HEK293 (cell line): ENCODE results near the gene HSD17B12.
A peak's percentile ranks its signal among the peaks of the same experiment; 100 is the strongest.

Experiments used
- CTCF ChIA-PET: fragments of 350-600 bp; formaldehyde crosslinking; extraction: SDS; loops from one replicate; lab custom pipeline; 2021; ENCODE audit warnings: antibody characterized with exemption; lab: Yijun Ruan, JAX
- POLR2A ChIA-PET: fragments of 300-600 bp; formaldehyde crosslinking; extraction: SDS; loops from one replicate; lab custom pipeline; 2020; ENCODE audit warnings: antibody characterized with exemption, inconsistent platforms; lab: Yijun Ruan, JAX
- H3K27ac ChIP-seq: fragments of 200-500 bp; sonication (Bioruptor generic); 2 replicates; pipeline ENCODE4 v1.5.1; 2014; ENCODE audit warnings: low read depth, low read length, control low read depth, inconsistent platforms; ENCODE audit errors: extremely low read depth
- H3K36me3 ChIP-seq, 2 experiments: fragments of 200-500 bp in 1 of 2; sonication (Bioruptor generic) in 1 of 2; 1 replicate in 1 of 2; 2 replicates in 1 of 2; pipeline ENCODE4 v1.5.1; 2014 to 2017; ENCODE audit warnings: inconsistent platforms in 2 of 2, low read length in 2 of 2; ENCODE audit not compliant: control insufficient read depth in 2 of 2, insufficient read depth in 1 of 2
- H3K4me1 ChIP-seq: fragments of 200-500 bp; sonication (Bioruptor generic); 2 replicates; pipeline ENCODE4 v1.5.1; 2014; ENCODE audit warnings: mild to moderate bottlenecking, low read length, inconsistent platforms; ENCODE audit not compliant: control insufficient read depth, insufficient read depth
- H3K4me3 ChIP-seq: 2 replicates; pipeline ENCODE4 v1.5.1; 2011; ENCODE audit warnings: low read depth, mild to moderate bottlenecking, control low read depth, low read length, moderate library complexity
- H3K9me3 ChIP-seq: fragments of 200-500 bp; sonication (Bioruptor generic); 2 replicates; pipeline ENCODE4 v1.5.1; 2014; ENCODE audit warnings: low read depth, low read length, inconsistent platforms; ENCODE audit not compliant: control insufficient read depth, insufficient read depth
- FEZF1 ChIP-seq: fragments of 450-650 bp; formaldehyde crosslinking; IDR thresholded peaks from 2 replicates; pipeline ENCODE4 v1.5.1; 2016; ENCODE audit warnings: missing biosample characterization, missing genetic modification characterization
- HOXD13 ChIP-seq: sonication (generic); formaldehyde crosslinking; IDR thresholded peaks from 2 replicates; pipeline ENCODE4 v1.8.0; 2022; ENCODE audit warnings: missing genetic modification reagents, borderline replicate concordance
- KLF16 ChIP-seq: fragments of 450-650 bp; formaldehyde crosslinking; IDR thresholded peaks from 2 replicates; pipeline ENCODE4 v1.5.1; 2017; ENCODE audit warnings: missing biosample characterization, missing genetic modification characterization
- KLF9 ChIP-seq: fragments of 450-650 bp; formaldehyde crosslinking; IDR thresholded peaks from 2 replicates; pipeline ENCODE4 v1.5.1; 2016; ENCODE audit warnings: missing biosample characterization, missing genetic modification characterization, low read depth
- TCF7L2 ChIP-seq: IDR thresholded peaks from 2 replicates; pipeline ENCODE4 v1.6.1; 2011; ENCODE audit warnings: low read depth, mild to moderate bottlenecking, inconsistent platforms, low read length, moderate library complexity, borderline replicate concordance
- ZFHX2 ChIP-seq: fragments of 450-650 bp; formaldehyde crosslinking; conservative IDR thresholded peaks from 2 replicates; pipeline ENCODE4 v1.5.1; 2016; ENCODE audit warnings: missing biosample characterization, missing genetic modification characterization
- ZNF140 ChIP-seq: fragments of 450-650 bp; formaldehyde crosslinking; IDR thresholded peaks from 2 replicates; pipeline ENCODE4 v1.5.1; 2016; ENCODE audit warnings: missing biosample characterization, missing genetic modification characterization
- ZNF2 ChIP-seq: fragments of 450-650 bp; formaldehyde crosslinking; IDR thresholded peaks from 2 replicates; pipeline ENCODE4 v1.5.1; 2016; ENCODE audit warnings: missing biosample characterization, missing genetic modification characterization
- ZNF221 ChIP-seq: fragments of 450-650 bp; formaldehyde crosslinking; IDR thresholded peaks from 2 replicates; pipeline ENCODE4 v1.5.1; 2017; ENCODE audit warnings: missing biosample characterization, missing genetic modification characterization, borderline replicate concordance
- ZNF341 ChIP-seq: fragments of 450-650 bp; formaldehyde crosslinking; IDR thresholded peaks from 2 replicates; pipeline ENCODE4; 2016; ENCODE audit warnings: low read depth, missing biosample characterization, missing genetic modification characterization
- ZNF354C ChIP-seq: fragments of 450-650 bp; formaldehyde crosslinking; IDR thresholded peaks from 2 replicates; pipeline ENCODE4 v1.5.1; 2016; ENCODE audit warnings: missing biosample characterization, missing genetic modification characterization, low read depth, borderline replicate concordance
- ZNF366 ChIP-seq: fragments of 450-650 bp; formaldehyde crosslinking; conservative IDR thresholded peaks from 2 replicates; pipeline ENCODE4 v1.5.1; 2016; ENCODE audit warnings: missing biosample characterization, missing genetic modification characterization
- ZNF391 ChIP-seq: fragments of 450-650 bp; formaldehyde crosslinking; IDR thresholded peaks from 2 replicates; pipeline ENCODE4 v1.5.1; 2016; ENCODE audit warnings: low read depth, missing biosample characterization, missing genetic modification characterization, borderline replicate concordance
- ZNF426 ChIP-seq: fragments of 450-650 bp; formaldehyde crosslinking; IDR thresholded peaks from 2 replicates; pipeline ENCODE4 v1.5.1; 2017; ENCODE audit warnings: missing biosample characterization, missing genetic modification characterization, mild to moderate bottlenecking, inconsistent platforms, moderate library complexity
- ZNF571 ChIP-seq: fragments of 450-650 bp; formaldehyde crosslinking; IDR thresholded peaks from 2 replicates; pipeline ENCODE4 v1.5.0; 2017; ENCODE audit warnings: missing biosample characterization, missing genetic modification characterization
- ZNF621 ChIP-seq: fragments of 450-650 bp; formaldehyde crosslinking; IDR thresholded peaks from 2 replicates; pipeline ENCODE4 v1.5.1; 2017; ENCODE audit warnings: missing biosample characterization, missing genetic modification characterization
- ZNF768 ChIP-seq: fragments of 450-650 bp; formaldehyde crosslinking; IDR thresholded peaks from 2 replicates; pipeline ENCODE4 v1.5.1; 2018; ENCODE audit warnings: missing biosample characterization, mild to moderate bottlenecking, missing genetic modification characterization
- ZXDB ChIP-seq: fragments of 450-650 bp; formaldehyde crosslinking; IDR thresholded peaks from 2 replicates; pipeline ENCODE4 v1.5.1; 2016; ENCODE audit warnings: missing biosample characterization, missing genetic modification characterization
- TF ChIP-seq, protein P1 (sequence below): fragments of 450-650 bp; formaldehyde crosslinking; IDR thresholded peaks from 2 replicates; pipeline ENCODE4 v1.5.1; 2016; ENCODE audit warnings: missing biosample characterization, missing genetic modification characterization
- TF ChIP-seq, protein P2 (sequence below): fragments of 450-650 bp; formaldehyde crosslinking; IDR thresholded peaks from 2 replicates; pipeline ENCODE4 v1.5.1; 2017; ENCODE audit warnings: missing biosample characterization, missing genetic modification characterization
- TF ChIP-seq, protein P3 (sequence below): fragments of 450-650 bp; formaldehyde crosslinking; IDR thresholded peaks from 2 replicates; pipeline ENCODE4 v1.5.1; 2016; ENCODE audit warnings: missing biosample characterization, missing genetic modification characterization

The HSD17B12 gene

DNA sequence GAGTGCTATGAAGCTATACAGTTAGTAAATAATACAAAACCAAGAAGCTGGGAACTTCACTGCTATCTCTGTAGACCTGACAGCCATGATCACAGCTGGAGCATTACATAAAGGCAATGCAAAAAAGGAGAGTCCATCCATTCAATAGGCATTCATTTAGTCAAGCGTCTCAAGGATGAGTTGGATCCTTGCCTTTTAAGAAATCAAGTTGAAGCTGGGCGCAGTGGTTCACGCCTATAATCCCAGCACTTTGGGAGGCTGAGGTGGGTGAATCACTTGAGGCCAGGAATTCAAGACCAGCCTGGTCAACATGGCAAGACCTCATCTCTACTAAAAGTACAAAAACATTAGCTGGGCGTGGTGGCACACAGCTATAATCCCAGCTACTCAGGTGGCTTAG lies 152.0 kb downstream of the HSD17B12 start (continued):
- no peak for TF ChIP-seq ZNF571
- no peak for TF ChIP-seq HOXD13 (CRISPR knock-in tag)
- no peak for TF ChIP-seq ZNF366 (tag by site-specific recombination)
- no peak for TF ChIP-seq ZNF621 (tag by site-specific recombination)
- TF ChIP-seq KLF9 (tag by site-specific recombination), result no peak

DNA sequence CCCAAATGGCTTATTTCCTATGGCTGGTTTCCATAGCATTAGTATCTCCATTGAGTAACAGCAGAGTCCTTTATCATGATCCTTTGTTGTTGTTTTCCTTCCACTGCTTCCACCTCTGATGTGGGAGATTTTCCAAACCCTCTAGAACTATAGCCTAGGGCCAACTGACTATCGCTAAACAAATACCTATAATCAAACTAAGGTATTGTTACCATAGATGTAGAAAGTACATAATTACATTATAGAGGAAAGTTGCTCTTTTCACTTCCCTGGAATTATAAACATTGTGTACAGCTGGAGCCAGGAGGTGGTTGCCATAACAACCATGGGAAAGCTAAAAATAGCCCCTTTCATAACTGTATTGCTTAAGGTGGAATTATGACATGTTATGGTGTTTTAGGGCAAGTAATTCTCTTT lies 153.1 kb downstream of the HSD17B12 start:
- CTCF ChIA-PET, result interaction anchor here (0.7 to 10.8 kb wide), 3 partner anchors 16 to 257 kb away, joined by 3 to 122 read pairs (median 6); no protein-coding TSS in a partner anchor
- POLR2A ChIA-PET, result no interaction called here
- H3K4me1 ChIP-seq, result peaks cover 6% of the 10 kb centered on the region
- H3K9me3 ChIP-seq, result no peaks in the 10 kb centered on the region
- TF ChIP-seq TCF7L2 (peak; percentile 22; the same call in 1 of the 2 replicates), ZNF2 (tag by site-specific recombination) (no peak), FEZF1 (tag by site-specific recombination) (peak; percentile 76)
- peaks cover 0 to 6% of the 10 kb centered on the region in 2 experiments; a peak in 1 of 3 replicates for H3K36me3 ChIP-seq
- no peak overlapping the region for H3K4me3 ChIP-seq
- no peak overlapping the region for H3K27ac ChIP-seq

DNA sequence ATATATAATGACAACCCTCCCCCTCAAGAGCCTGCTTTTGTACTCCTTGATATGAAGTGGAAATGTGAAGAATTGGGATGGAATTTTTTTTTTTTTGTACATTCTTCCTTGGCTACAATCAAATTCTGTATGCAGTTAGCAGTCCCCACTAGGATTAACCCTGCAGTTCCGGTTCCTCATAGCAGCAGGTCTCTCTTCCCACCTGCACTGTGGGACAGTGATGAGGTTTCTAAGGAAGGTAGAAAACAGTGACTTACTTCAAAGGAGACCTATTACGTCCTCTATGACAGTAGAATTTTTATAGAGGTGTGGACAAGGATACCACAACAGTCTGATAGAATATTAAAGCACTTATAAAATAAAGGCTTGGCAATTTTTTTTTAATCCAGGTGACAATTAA lies 153.7 kb downstream of the HSD17B12 start:
- Histone ChIP-seq H3K27ac (no peak overlapping the region), H3K36me3 (peaks cover 0 to 12% of the 10 kb centered on the region in 2 experiments; a peak in 1 of 3 replicates), H3K9me3 (no peaks in the 10 kb centered on the region), H3K4me3 (no peak overlapping the region), H3K4me1 (peaks cover 6% of the 10 kb centered on the region)
- TF ChIP-seq ZNF768 (no peak), ZNF341 (tag by site-specific recombination) (no peak), ZFHX2 (no peak), ZNF140 (tag by site-specific recombination) (no peak), ZNF391 (tag by site-specific recombination) (no peak), ZXDB (tag by site-specific recombination) (no peak), KLF16 (tag by site-specific recombination) (no peak), ZNF221 (tag by site-specific recombination) (no peak), ZNF2 (tag by site-specific recombination) (no peak), ZNF426 (tag by site-specific recombination) (no peak), ZNF354C (no peak)
- TF ChIP-seq, protein P1, sequence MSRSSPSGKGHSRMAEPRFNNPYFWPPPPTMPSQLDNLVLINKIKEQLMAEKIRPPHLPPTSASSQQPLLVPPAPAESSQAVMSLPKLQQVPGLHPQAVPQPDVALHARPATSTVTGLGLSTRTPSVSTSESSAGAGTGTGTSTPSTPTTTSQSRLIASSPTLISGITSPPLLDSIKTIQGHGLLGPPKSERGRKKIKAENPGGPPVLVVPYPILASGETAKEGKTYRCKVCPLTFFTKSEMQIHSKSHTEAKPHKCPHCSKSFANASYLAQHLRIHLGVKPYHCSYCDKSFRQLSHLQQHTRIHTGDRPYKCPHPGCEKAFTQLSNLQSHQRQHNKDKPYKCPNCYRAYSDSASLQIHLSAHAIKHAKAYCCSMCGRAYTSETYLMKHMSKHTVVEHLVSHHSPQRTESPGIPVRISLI (tag by site-specific recombination), result no peak
- TF ChIP-seq, protein P2, sequence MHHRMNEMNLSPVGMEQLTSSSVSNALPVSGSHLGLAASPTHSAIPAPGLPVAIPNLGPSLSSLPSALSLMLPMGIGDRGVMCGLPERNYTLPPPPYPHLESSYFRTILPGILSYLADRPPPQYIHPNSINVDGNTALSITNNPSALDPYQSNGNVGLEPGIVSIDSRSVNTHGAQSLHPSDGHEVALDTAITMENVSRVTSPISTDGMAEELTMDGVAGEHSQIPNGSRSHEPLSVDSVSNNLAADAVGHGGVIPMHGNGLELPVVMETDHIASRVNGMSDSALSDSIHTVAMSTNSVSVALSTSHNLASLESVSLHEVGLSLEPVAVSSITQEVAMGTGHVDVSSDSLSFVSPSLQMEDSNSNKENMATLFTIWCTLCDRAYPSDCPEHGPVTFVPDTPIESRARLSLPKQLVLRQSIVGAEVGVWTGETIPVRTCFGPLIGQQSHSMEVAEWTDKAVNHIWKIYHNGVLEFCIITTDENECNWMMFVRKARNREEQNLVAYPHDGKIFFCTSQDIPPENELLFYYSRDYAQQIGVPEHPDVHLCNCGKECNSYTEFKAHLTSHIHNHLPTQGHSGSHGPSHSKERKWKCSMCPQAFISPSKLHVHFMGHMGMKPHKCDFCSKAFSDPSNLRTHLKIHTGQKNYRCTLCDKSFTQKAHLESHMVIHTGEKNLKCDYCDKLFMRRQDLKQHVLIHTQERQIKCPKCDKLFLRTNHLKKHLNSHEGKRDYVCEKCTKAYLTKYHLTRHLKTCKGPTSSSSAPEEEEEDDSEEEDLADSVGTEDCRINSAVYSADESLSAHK (tag by site-specific recombination), result no peak
- TF ChIP-seq, protein P3, sequence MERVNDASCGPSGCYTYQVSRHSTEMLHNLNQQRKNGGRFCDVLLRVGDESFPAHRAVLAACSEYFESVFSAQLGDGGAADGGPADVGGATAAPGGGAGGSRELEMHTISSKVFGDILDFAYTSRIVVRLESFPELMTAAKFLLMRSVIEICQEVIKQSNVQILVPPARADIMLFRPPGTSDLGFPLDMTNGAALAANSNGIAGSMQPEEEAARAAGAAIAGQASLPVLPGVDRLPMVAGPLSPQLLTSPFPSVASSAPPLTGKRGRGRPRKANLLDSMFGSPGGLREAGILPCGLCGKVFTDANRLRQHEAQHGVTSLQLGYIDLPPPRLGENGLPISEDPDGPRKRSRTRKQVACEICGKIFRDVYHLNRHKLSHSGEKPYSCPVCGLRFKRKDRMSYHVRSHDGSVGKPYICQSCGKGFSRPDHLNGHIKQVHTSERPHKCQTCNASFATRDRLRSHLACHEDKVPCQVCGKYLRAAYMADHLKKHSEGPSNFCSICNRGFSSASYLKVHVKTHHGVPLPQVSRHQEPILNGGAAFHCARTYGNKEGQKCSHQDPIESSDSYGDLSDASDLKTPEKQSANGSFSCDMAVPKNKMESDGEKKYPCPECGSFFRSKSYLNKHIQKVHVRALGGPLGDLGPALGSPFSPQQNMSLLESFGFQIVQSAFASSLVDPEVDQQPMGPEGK (tag by site-specific recombination), result no peak
- ChIA-PET CTCF (interaction anchor here (0.6 to 10.8 kb wide), 5 partner anchors 7 to 258 kb away, joined by 3 to 122 read pairs (median 3); no protein-coding TSS in a partner anchor), POLR2A (no interaction called here)
